Thoracic aorta (tissue), 2 donors: Measurements from ENCODE around the gene PAFAH1B2. TPM values are rescaled to one million over a fixed set of nuclear protein-coding genes. Genes with fewer than 3 reads are reported as not detected.
A peak's percentile ranks its signal among the peaks of the same experiment; 100 is the strongest.

Experiments used
- ATAC-seq: fragments of 150-250 bp; one replicate; pipeline ENCODE4 v1.8.0; 2017; ENCODE audit warnings: low read depth; ENCODE audit not compliant: insufficient number of reproducible peaks, low FRiP score
- DNase-seq: peaks from one replicate; pipeline ENCODE4 v3.0.0-alpha.2; 2020; ENCODE audit warnings: low spot score
- H3K27ac ChIP-seq, 2 donors: fragments of 200-600 bp; sonication (generic); 1 replicate in 1 of 2; 2 replicates in 1 of 2; pipeline ENCODE4 v1.5.1; 2016; ENCODE audit warnings: mild to moderate bottlenecking in 2 of 2, moderate library complexity in 2 of 2
- H3K27me3 ChIP-seq: fragments of 200-600 bp; sonication (generic); replicated peaks from 2 replicates; pipeline ENCODE4 v1.6.0; 2016; ENCODE audit warnings: mild to moderate bottlenecking; ENCODE audit not compliant: insufficient read depth
- H3K36me3 ChIP-seq: fragments of 200-600 bp; sonication (generic); one replicate; pipeline ENCODE4 v1.5.1; 2016
- H3K4me1 ChIP-seq, 2 donors: fragments of 200-600 bp; sonication (generic); 1 replicate in 1 of 2; 2 replicates in 1 of 2; pipeline versions ENCODE4 v1.5.1 to v1.6.0; 2016; ENCODE audit warnings: low read depth in 2 of 2, mild to moderate bottlenecking in 1 of 2; ENCODE audit not compliant: control insufficient read depth in 1 of 2
- H3K4me3 ChIP-seq: fragments of 200-600 bp; sonication (generic); 2 replicates; pipeline ENCODE4 v1.5.1; 2016; ENCODE audit warnings: mild to moderate bottlenecking
- H3K9me3 ChIP-seq: fragments of 200-600 bp; sonication (generic); 2 replicates; pipeline ENCODE4 v1.5.1; 2016
- total RNA-seq, 2 donors: library from RNA; depleted of rRNA; stranded (reverse); fragments of >200 nt; gene quantifications; one replicate each; pipeline versions ENCODE4 v1.1.0 to v1.2.3, GENCODE V29; 2016
- TF ChIP-seq, protein P1 (sequence below): fragments of 200-600 bp; sonication (generic); IDR thresholded peaks from one replicate; pipeline ENCODE4 v1.5.1; 2019; ENCODE audit warnings: antibody characterized with exemption

PAFAH1B2 gene
- total RNA-seq, 2 donors from 2014 or later = 66.3 to 75.8 TPM

DNA sequence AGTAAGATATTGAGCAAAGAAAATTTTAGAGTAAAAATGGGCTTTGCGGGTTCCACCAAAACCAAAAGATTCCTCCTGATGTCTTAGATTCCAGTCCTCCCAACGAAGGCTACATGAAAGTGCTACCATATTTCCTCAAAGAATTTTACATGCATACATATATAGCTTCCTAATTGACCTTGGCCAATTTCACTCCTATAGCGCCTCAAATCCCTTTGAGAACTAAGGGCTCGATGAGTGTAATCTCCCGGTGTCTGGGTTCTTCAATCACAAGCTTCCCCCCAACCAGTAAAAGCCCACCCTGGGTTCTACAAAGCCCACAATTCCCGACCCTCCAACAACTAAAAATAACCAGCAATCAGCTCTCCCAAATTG, 47.1 kb upstream of the PAFAH1B2 start:
- H3K27me3 ChIP-seq = no peaks in the 10 kb centered on the region
- H3K4me3 ChIP-seq = peak overlapping the region; percentile 85
- DNase-seq = no peak
- H3K4me1 ChIP-seq = peaks cover 33 to 63% of the 10 kb centered on the region in 2 donors
- ATAC-seq = no peak
- peak overlapping the region; percentile 90 to 97 for H3K27ac ChIP-seq
- TF ChIP-seq, protein P1, sequence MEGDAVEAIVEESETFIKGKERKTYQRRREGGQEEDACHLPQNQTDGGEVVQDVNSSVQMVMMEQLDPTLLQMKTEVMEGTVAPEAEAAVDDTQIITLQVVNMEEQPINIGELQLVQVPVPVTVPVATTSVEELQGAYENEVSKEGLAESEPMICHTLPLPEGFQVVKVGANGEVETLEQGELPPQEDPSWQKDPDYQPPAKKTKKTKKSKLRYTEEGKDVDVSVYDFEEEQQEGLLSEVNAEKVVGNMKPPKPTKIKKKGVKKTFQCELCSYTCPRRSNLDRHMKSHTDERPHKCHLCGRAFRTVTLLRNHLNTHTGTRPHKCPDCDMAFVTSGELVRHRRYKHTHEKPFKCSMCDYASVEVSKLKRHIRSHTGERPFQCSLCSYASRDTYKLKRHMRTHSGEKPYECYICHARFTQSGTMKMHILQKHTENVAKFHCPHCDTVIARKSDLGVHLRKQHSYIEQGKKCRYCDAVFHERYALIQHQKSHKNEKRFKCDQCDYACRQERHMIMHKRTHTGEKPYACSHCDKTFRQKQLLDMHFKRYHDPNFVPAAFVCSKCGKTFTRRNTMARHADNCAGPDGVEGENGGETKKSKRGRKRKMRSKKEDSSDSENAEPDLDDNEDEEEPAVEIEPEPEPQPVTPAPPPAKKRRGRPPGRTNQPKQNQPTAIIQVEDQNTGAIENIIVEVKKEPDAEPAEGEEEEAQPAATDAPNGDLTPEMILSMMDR = no peak
- H3K36me3 ChIP-seq = no peaks in the 10 kb centered on the region
- H3K9me3 ChIP-seq = no peaks in the 10 kb centered on the region

DNA sequence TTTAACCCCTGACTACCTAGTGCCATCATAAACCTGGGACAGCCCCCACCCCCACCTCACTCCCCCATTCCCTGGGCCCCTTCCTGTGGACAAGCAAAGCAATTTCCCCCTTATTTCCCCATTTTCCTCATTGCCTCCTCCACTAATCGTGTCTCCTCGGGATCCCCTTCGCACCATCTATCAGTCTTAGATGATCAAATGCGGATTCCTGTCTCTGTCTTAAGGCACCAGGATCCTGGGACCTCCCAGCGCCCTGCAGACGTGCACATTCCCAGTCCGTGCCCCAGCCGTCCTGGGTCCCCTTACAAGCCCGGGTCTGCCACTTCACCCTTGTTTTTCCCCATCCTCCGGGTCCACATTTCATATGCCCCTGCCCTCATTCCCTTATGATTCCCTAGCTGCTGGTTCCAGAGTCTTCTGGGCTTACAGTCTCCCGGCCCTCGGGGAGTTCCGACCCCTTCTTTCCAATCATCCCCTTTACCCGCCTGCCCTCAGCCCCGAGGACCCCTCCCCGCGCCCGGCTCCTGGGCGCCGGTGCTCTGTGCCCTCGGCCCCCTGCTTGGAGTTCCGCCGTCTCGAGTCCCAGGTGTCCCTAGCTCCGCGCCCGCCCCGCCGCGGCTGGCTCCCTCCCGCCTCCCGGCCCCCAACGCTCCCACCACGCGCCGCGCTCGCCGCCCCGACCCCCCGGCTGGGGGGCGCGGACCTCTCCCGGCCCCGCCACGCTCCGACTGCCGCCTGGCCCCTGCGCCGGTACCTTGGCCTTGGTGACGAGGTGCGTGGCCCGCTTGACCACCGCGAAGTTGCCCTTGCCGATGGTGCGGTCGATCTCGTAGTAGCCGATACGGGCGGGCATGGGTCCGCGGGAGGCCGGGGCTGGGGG, 46.5 kb upstream of the PAFAH1B2 start:
- Histone ChIP-seq H3K4me3 (peak overlapping the region; percentile 85), H3K27ac (peak overlapping the region; percentile 90 to 97), H3K36me3 (no peaks in the 10 kb centered on the region), H3K4me1 (peaks cover 28 to 58% of the 10 kb centered on the region in 2 donors), H3K9me3 (no peaks in the 10 kb centered on the region), H3K27me3 (no peaks in the 10 kb centered on the region)
- DNase-seq (no peak), ATAC-seq (peak; percentile 7)
- TF ChIP-seq, protein P1 = no peak

DNA sequence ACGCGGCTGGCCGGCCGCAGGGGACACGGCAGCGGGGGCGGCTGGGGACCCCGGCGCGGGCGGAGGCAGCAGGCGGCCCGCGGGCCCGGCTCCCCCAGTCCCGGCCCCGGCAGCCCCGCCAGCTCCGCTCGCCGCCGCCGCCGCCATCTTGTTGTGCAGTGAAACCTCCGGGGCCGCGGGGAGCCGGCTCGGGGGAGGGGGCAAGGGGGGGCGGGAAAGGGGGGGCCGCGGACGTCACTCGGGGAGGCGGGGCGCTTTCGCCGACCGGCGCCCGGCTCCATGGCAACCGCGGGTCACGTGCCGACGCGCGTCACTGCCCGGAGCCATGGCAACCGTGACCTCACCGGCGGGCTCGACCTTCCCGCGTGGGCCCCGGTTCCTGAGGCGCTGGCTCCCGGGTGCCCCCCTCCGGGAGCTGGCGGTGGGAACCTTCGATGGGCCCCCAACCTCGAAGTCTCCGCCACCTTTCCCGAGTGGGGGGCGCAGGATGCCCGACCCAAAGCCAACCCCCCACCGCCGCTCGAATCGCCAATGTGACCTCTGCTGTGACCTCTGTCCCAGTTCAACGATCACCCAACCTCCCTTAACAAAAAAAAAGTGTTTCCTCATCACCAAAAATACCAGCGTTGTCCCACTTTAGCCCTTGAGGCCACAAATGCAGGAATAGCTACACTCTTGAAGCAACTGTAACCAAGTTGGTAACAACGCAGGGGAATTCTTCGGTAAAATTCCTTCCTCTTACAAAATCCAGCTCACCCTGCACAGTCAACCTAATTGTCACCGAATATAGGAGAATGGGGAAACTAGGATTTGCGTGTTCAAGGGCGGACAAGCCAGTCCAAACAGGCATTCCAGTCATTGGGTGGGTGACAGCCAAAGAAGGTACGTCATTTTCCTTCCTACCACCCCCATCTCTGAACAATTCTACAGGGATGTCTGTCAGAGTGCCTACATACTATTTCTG, 45.5 kb upstream of the PAFAH1B2 start, which contains the start of gene SIK3:
TSS of gene SIK3 (minus strand) at position 160 of the 964 bp plus-strand sequence. CDS start at position 147, 13 bp downstream.
- Histone ChIP-seq H3K9me3 (no peaks in the 10 kb centered on the region), H3K27me3 (no peaks in the 10 kb centered on the region), H3K27ac (peak within 1 kb of the TSS; percentile 90 to 97), H3K4me3 (peak within 1 kb of the TSS; percentile 85), H3K4me1 (peaks cover 22 to 49% of the 10 kb centered on the region in 2 donors), H3K36me3 (no peaks in the 10 kb centered on the region)
- DNase-seq (peak; percentile 55), ATAC-seq (peak; percentile 86)
- TF ChIP-seq, protein P1 = peak; percentile 7

DNA sequence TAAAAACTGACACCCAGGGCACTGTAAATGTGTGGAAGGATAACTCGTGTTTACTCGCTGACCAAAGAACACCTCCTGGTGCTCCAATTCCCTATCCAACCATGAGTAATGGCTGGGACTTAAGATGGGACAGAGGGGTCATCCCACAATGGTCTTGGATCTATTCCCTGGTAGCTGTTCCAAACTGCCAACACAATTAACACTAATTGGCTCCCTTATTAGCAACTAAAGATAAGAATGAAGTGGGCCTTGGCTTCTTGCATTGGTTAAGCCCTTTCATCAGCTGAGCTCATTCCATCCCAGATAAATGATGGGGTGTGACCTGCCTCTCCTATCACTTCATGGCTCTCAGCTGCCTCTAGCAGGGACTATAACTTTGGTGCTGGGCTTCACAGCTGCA, 44.4 kb upstream of the PAFAH1B2 start:
- Histone ChIP-seq H3K9me3 (no peaks in the 10 kb centered on the region), H3K27ac (peak overlapping the region; percentile 81 to 95), H3K4me3 (no peak overlapping the region), H3K27me3 (no peaks in the 10 kb centered on the region), H3K4me1 (peaks cover 16 to 38% of the 10 kb centered on the region in 2 donors), H3K36me3 (no peaks in the 10 kb centered on the region)
- TF ChIP-seq, protein P1 = no peak
- ATAC-seq = no peak
- no peak for DNase-seq
